PC-3 (cell line): ENCODE data around the gene PCYOX1L. TPM values are rescaled to one million over a fixed set of nuclear protein-coding genes. Genes with fewer than 3 reads are reported as not detected.

Experiments
- ATAC-seq: fragments of 200-7000 bp; cut with Tn5 transposase; 2 replicates; pipeline ENCODE4 v1.9.1; 2020; ENCODE audit warnings: mild to moderate bottlenecking, moderate library complexity
- BruUV-seq: library from RNA; stranded (reverse); fragments of 400-500 nt; replicated peaks from 2 replicates; lab custom pipeline; 2021; lab: Mats Ljungman, UMichigan
- CTCF ChIA-PET: fragments of 300-600 bp; sonication (Branson Sonifier 250); formaldehyde crosslinking; loops from one replicate; lab custom pipeline; 2022; ENCODE audit warnings: antibody characterized with exemption; lab: Charles Lee
- POLR2A ChIA-PET: fragments of 300-600 bp; sonication (Branson Sonifier 250); formaldehyde crosslinking; loops from one replicate; lab custom pipeline; 2022; ENCODE audit warnings: antibody characterized with exemption; ENCODE audit not compliant: unreplicated experiment; lab: Charles Lee
- DNase-seq: peaks from one replicate; pipeline ENCODE4 v3.0.0-alpha.2; 2015
- H2AFZ ChIP-seq: fragments of 300-600 bp; sonication (generic); 2 replicates; pipeline ENCODE4 v1.6.0; 2016; ENCODE audit warnings: antibody characterized with exemption, low read length
- H3F3A ChIP-seq: fragments of 300-600 bp; sonication (generic); one replicate; pipeline ENCODE4 v1.6.0; 2017; ENCODE audit warnings: antibody characterized with exemption, low read length, control low read depth, mild to moderate bottlenecking; ENCODE audit not compliant: unreplicated experiment
- H3K27ac ChIP-seq: fragments of 300-600 bp; sonication (generic); 2 replicates; pipeline ENCODE4 v1.5.1; 2016; ENCODE audit warnings: mild to moderate bottlenecking, low read length
- H3K27me3 ChIP-seq: fragments of 300-600 bp; sonication (generic); 2 replicates; pipeline ENCODE4 v1.6.1; 2016; ENCODE audit warnings: low read length, mixed read lengths
- H3K36me3 ChIP-seq: fragments of 300-600 bp; sonication (generic); 2 replicates; pipeline ENCODE4 v1.6.1; 2016; ENCODE audit warnings: low read depth, mixed run types, low read length, mixed read lengths
- H3K4me1 ChIP-seq: fragments of 300-600 bp; sonication (generic); 2 replicates; pipeline ENCODE4 v1.5.1; 2016; ENCODE audit warnings: low read length; ENCODE audit not compliant: insufficient read depth
- H3K4me2 ChIP-seq: fragments of 300-600 bp; sonication (generic); 2 replicates; pipeline ENCODE4 v1.6.0; 2016; ENCODE audit warnings: low read length
- H3K4me3 ChIP-seq: fragments of 300-600 bp; sonication (generic); 2 replicates; pipeline ENCODE4 v1.5.1; 2016; ENCODE audit warnings: mild to moderate bottlenecking, low read length, mixed read lengths
- H3K79me2 ChIP-seq: fragments of 300-600 bp; sonication (generic); 2 replicates; pipeline ENCODE4 v1.6.1; 2017; ENCODE audit warnings: low read length, mixed read lengths
- H3K9ac ChIP-seq: fragments of 300-600 bp; sonication (generic); 2 replicates; pipeline ENCODE4 v1.6.0; 2016; ENCODE audit warnings: mild to moderate bottlenecking, low read length
- H3K9me2 ChIP-seq: fragments of 300-600 bp; sonication (generic); replicated peaks from 2 replicates; pipeline ENCODE4 v1.6.1; 2016; ENCODE audit warnings: mixed run types, low read length, mixed read lengths
- H3K9me3 ChIP-seq: fragments of 300-600 bp; sonication (generic); 2 replicates; pipeline ENCODE4 v1.6.1; 2016; ENCODE audit warnings: low read length, mixed read lengths
- H4K20me1 ChIP-seq: fragments of 300-600 bp; sonication (generic); 2 replicates; pipeline ENCODE4 v1.6.1; 2016; ENCODE audit warnings: low read length, mixed read lengths
- CTCF ChIP-seq: fragments of 300-600 bp; sonication (generic); conservative IDR thresholded peaks from 2 replicates; pipeline ENCODE4 v1.5.1; 2017; ENCODE audit warnings: antibody characterized with exemption, low read depth, mild to moderate bottlenecking, low read length
- EZH2 ChIP-seq: fragments of 300-600 bp; sonication (generic); IDR thresholded peaks from one replicate; pipeline ENCODE4 v1.6.1; 2017; ENCODE audit warnings: antibody characterized with exemption, mild to moderate bottlenecking, low read length; ENCODE audit not compliant: unreplicated experiment
- EZH2phosphoT487 ChIP-seq: fragments of 300-600 bp; sonication (generic); IDR thresholded peaks from 2 replicates; pipeline ENCODE4 v1.6.1; 2018; ENCODE audit warnings: mild to moderate bottlenecking, antibody characterized with exemption, low read length, borderline replicate concordance
- intact Hi-C: fragments of 100-400 bp; cut with micrococcal nuclease; formaldehyde crosslinking; loops from 2 replicates; pipeline ENCODE4 v1.9.0; 2023
- total RNA-seq: library from RNA; depleted of rRNA; stranded (reverse); fragments of >200 nt; gene quantifications from 2 replicates; pipeline ENCODE4 v1.2.3, GENCODE V29; 2014

Gene PCYOX1L
- total RNA-seq, 1 experiment from 2014 or later: 12.8 TPM

DNA sequence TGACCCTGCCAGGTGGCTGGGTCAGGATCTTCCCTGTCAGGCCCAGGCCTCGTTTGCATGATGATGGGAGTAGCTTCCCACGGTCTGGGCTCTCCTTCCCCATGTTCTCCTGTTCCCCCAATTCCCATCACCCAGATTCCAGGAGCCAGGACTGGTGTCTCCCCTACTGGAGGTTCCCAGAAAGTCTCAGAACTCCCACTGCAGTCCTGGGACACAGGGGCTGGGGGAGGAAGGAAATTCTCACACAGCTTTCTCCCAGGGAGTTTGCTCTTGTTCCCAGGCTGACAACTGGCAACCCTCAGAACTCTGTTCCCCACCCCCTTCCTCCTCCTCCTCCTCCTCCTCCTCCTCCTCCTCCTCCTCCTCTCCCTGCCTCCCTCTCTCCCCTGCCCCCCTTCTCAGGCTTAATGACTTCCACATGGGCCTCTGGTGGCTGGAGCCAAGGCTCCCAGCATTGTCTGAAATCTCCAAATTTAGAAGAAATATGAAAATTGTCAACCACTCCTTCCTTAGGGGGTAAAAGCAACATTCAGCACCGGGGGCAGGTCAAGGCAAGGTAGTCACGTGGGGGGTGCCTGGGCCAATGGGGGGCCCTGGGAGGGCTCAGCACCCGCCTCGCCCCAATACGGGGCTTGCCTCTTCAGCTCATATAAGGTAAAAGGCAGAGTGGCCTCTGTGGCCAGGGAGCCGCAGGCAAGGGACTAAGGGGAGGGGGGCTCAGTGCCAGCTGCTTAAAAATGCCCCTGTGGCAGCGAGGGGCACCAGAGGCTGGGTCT lies 48.5 kb downstream of the PCYOX1L start:
- Histone ChIP-seq H3K4me1 (peaks cover 6% of the 10 kb centered on the region; the same call in 1 of the 2 replicates), H3K9me2 (no peaks in the 10 kb centered on the region), H3K27ac (no peak overlapping the region), H3F3A (no peaks in the 10 kb centered on the region), H3K36me3 (no peaks in the 10 kb centered on the region), H3K27me3 (no peaks in the 10 kb centered on the region), H3K4me2 (no peak overlapping the region), H4K20me1 (no peaks in the 10 kb centered on the region), H2AFZ (no peak overlapping the region), H3K79me2 (no peaks in the 10 kb centered on the region), H3K9ac (no peak overlapping the region), H3K9me3 (no peaks in the 10 kb centered on the region), H3K4me3 (no peak overlapping the region)
- CTCF ChIA-PET: interaction anchor here (0.5 kb wide), 1 partner anchor 82 kb away, joined by 3 read pairs; no protein-coding TSS in a partner anchor
- ATAC-seq: no peak
- TF ChIP-seq CTCF: no peak
- no peak for TF ChIP-seq EZH2phosphoT487
- TF ChIP-seq EZH2: no peak
- POLR2A ChIA-PET: no interaction called here
- no peak for DNase-seq
- no TSS peak for BruUV-seq
- intact Hi-C loops: no loop called here

DNA sequence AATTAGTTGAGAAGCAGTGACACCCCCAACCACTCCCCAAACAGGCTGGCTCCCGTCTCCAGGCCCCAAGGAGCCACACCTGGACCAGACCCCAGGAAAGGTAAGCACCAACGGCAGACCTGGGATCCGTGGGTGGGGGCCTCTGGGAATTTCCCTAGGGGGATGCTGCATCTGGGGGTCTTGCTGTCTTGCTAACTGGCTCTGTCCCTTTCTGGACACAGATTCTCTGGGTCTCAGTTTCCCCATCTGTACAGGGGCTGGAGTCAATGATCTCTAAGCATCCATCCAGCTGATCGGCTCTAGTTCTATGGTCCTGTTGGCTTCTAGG lies 49.1 kb downstream of the PCYOX1L start:
- ChIA-PET POLR2A (no interaction called here), CTCF (interaction anchor here (0.5 kb wide), 1 partner anchor 83 kb away, joined by 3 read pairs; no protein-coding TSS in a partner anchor)
- Histone ChIP-seq H3K79me2 (no peaks in the 10 kb centered on the region), H4K20me1 (no peaks in the 10 kb centered on the region), H3K36me3 (no peaks in the 10 kb centered on the region), H2AFZ (no peak overlapping the region), H3K4me1 (peaks cover 6% of the 10 kb centered on the region; the same call in 1 of the 2 replicates), H3K9me3 (no peaks in the 10 kb centered on the region), H3K27me3 (no peaks in the 10 kb centered on the region), H3K27ac (no peak overlapping the region), H3K4me3 (no peak overlapping the region), H3K9me2 (no peaks in the 10 kb centered on the region), H3K9ac (no peak overlapping the region), H3F3A (no peaks in the 10 kb centered on the region), H3K4me2 (no peak overlapping the region)
- no peak for DNase-seq
- no peak for ATAC-seq
- no TSS peak for BruUV-seq
- TF ChIP-seq EZH2phosphoT487: no peak
- TF ChIP-seq CTCF: no peak
- TF ChIP-seq EZH2: no peak
- intact Hi-C loops: no loop called here
